ENCODE results near the gene MYLK. TPM values are rescaled to one million over a fixed set of nuclear protein-coding genes. Genes with fewer than 3 reads are reported as not detected.

Gene MYLK
- total and polyA plus RNA-seq, 2 experiments from 2014 or later = 13.1 to 27.1 TPM

- Histone ChIP-seq H4K20me1 (ENCODE audit: insufficient read depth, poor library complexity, severe bottlenecking) (no peaks in the 10 kb centered on the region), H3K27ac (no peak overlapping the region), H3K36me3 (replicated peaks; ENCODE audit: insufficient read depth, low read depth) (no peaks in the 10 kb centered on the region), H3K4me3 (no peak overlapping the region), H2AFZ (no peak overlapping the region), H3K9me3 (ENCODE audit: low read depth) (no peaks in the 10 kb centered on the region), H3K4me2 (no peak overlapping the region), H3K4me1 (ENCODE audit: insufficient read depth) (peaks cover under 1% of the 10 kb centered on the region), H3K9me2 (replicated peaks; ENCODE audit: insufficient read depth) (no peaks in the 10 kb centered on the region), H3K79me2 (no peaks in the 10 kb centered on the region), H3K27me3 (no peaks in the 10 kb centered on the region)
- 86% methylated on average over 1 of the region's 1 CpG for WGBS (ENCODE audit: low lambda C conversion rate, missing lambda C conversion rate)
- TF ChIP-seq EZH2 (IDR thresholded peaks at IDR 0.05; ENCODE audit: borderline replicate concordance) (no peak), CTCF (IDR thresholded peaks at IDR 0.05; ENCODE audit: poor library complexity) (no peak), EZH2phosphoT487 (IDR thresholded peaks at IDR 0.05; ENCODE audit: low read depth, severe bottlenecking, unreplicated experiment) (no peak)
- DNase-seq (ENCODE audit: low spot score) = no peak
These were observed 123.3 kb downstream of the MYLK start for GRCh38 chr3:123760817-123761216.

- no peaks in the 10 kb centered on the region for H3K9me3 ChIP-seq (ENCODE audit: low read depth)
- H3K27ac ChIP-seq = no peak overlapping the region
- no peaks in the 10 kb centered on the region for H3K36me3 ChIP-seq (replicated peaks; ENCODE audit: insufficient read depth, low read depth)
- 96% methylated on average over 4 of the region's 4 CpGs for WGBS (ENCODE audit: low lambda C conversion rate, missing lambda C conversion rate)
- H3K9me2 ChIP-seq (replicated peaks; ENCODE audit: insufficient read depth) = no peaks in the 10 kb centered on the region
- H2AFZ ChIP-seq = no peak overlapping the region
- no peaks in the 10 kb centered on the region for H3K79me2 ChIP-seq
- H4K20me1 ChIP-seq (ENCODE audit: insufficient read depth, poor library complexity, severe bottlenecking) = no peaks in the 10 kb centered on the region
- no peaks in the 10 kb centered on the region for H3K4me1 ChIP-seq (ENCODE audit: insufficient read depth)
- DNase-seq (ENCODE audit: low spot score) = no peak
- no peaks in the 10 kb centered on the region for H3K27me3 ChIP-seq
- TF ChIP-seq EZH2 (IDR thresholded peaks at IDR 0.05; ENCODE audit: borderline replicate concordance) = no peak
- TF ChIP-seq CTCF (IDR thresholded peaks at IDR 0.05; ENCODE audit: poor library complexity) = no peak
- TF ChIP-seq EZH2phosphoT487 (IDR thresholded peaks at IDR 0.05; ENCODE audit: low read depth, severe bottlenecking, unreplicated experiment) = no peak
- H3K4me2 ChIP-seq = no peak overlapping the region
- H3K4me3 ChIP-seq = no peak overlapping the region
These were observed 124.3 kb downstream of the MYLK start for GRCh38 chr3:123759871-123760270.

GRCh38 chr3:123759311-123759710 lies 124.8 kb downstream of the MYLK start:
- Histone ChIP-seq H2AFZ (no peak overlapping the region), H3K79me2 (no peaks in the 10 kb centered on the region), H3K36me3 (replicated peaks; ENCODE audit: insufficient read depth, low read depth) (no peaks in the 10 kb centered on the region), H3K9me2 (replicated peaks; ENCODE audit: insufficient read depth) (no peaks in the 10 kb centered on the region), H3K4me3 (no peak overlapping the region), H3K9me3 (ENCODE audit: low read depth) (no peaks in the 10 kb centered on the region), H4K20me1 (ENCODE audit: insufficient read depth, poor library complexity, severe bottlenecking) (no peaks in the 10 kb centered on the region), H3K4me2 (no peak overlapping the region), H3K4me1 (ENCODE audit: insufficient read depth) (peaks cover 5% of the 10 kb centered on the region), H3K27ac (no peak overlapping the region), H3K27me3 (no peaks in the 10 kb centered on the region)
- no peak for DNase-seq (ENCODE audit: low spot score)
- no peak for TF ChIP-seq EZH2phosphoT487 (IDR thresholded peaks at IDR 0.05; ENCODE audit: low read depth, severe bottlenecking, unreplicated experiment)
- TF ChIP-seq CTCF (IDR thresholded peaks at IDR 0.05; ENCODE audit: poor library complexity) = no peak
- WGBS (ENCODE audit: low lambda C conversion rate, missing lambda C conversion rate) = 71% methylated on average over 3 of the region's 3 CpGs

GRCh38 chr3:123758081-123758564 lies 126.0 kb downstream of the MYLK start:
- Histone ChIP-seq H3K36me3 (replicated peaks; ENCODE audit: insufficient read depth, low read depth) (no peaks in the 10 kb centered on the region), H3K4me1 (ENCODE audit: insufficient read depth) (peaks cover 7% of the 10 kb centered on the region), H3K27me3 (no peaks in the 10 kb centered on the region), H4K20me1 (ENCODE audit: insufficient read depth, poor library complexity, severe bottlenecking) (no peaks in the 10 kb centered on the region), H3K79me2 (no peaks in the 10 kb centered on the region), H2AFZ (no peak overlapping the region), H3K4me3 (no peak overlapping the region), H3K27ac (no peak overlapping the region), H3K9me3 (ENCODE audit: low read depth) (no peaks in the 10 kb centered on the region), H3K4me2 (no peak overlapping the region), H3K9me2 (replicated peaks; ENCODE audit: insufficient read depth) (no peaks in the 10 kb centered on the region)
- WGBS (ENCODE audit: low lambda C conversion rate, missing lambda C conversion rate) = 29% methylated on average over 2 of the region's 2 CpGs
- no peak for TF ChIP-seq EZH2 (IDR thresholded peaks at IDR 0.05; ENCODE audit: borderline replicate concordance)
- no peak for TF ChIP-seq CTCF (IDR thresholded peaks at IDR 0.05; ENCODE audit: poor library complexity)
- no peak for TF ChIP-seq EZH2phosphoT487 (IDR thresholded peaks at IDR 0.05; ENCODE audit: low read depth, severe bottlenecking, unreplicated experiment)
- no peak for DNase-seq (ENCODE audit: low spot score)
